HPDE6-E6E7 (cell line): Measurements from ENCODE around the gene TMEM89.

ENCODE experiments used
- DNase-seq: peaks from one replicate; pipeline ENCODE4 v3.0.0; 2011; ENCODE audit warnings: missing footprints; ENCODE audit errors: extremely low spot score

Gene TMEM89

GRCh38 chr3:48588230-48588629 is 33.3 kb downstream of the TMEM89 start:
- no peak for DNase-seq

GRCh38 chr3:48587686-48588085 is 33.9 kb downstream of the TMEM89 start:
- DNase-seq = no peak

- DNase-seq = no peak
Observed at GRCh38 chr3:48585411-48585810, 36.2 kb downstream of the TMEM89 start.

- no peak for DNase-seq
Observed at GRCh38 chr3:48584836-48585235, 36.7 kb downstream of the TMEM89 start.

- no peak for DNase-seq
Observed at GRCh38 chr3:48581621-48582481, 39.7 kb downstream of the TMEM89 start.

GRCh38 chr3:48576647-48577046 is 44.9 kb downstream of the TMEM89 start:
- DNase-seq = no peak

- DNase-seq = no peak
Observed at GRCh38 chr3:48575366-48575765, 46.2 kb downstream of the TMEM89 start.

GRCh38 chr3:48573973-48574585 is 47.5 kb downstream of the TMEM89 start:
- DNase-seq = no peak

GRCh38 chr3:48572517-48572916 is 49.1 kb downstream of the TMEM89 start:
- no peak for DNase-seq

GRCh38 chr3:48571938-48572337 is 49.6 kb downstream of the TMEM89 start:
- DNase-seq = no peak
